ENCODE measurements around the gene CD151.

The CD151 gene

GRCh38 chr11:854601-855329 lies 22.0 kb downstream of the CD151 start:
- H3K4me3 ChIP-seq (ENCODE audit: low read depth, low read length), result no peak overlapping the region
- no peak for TF ChIP-seq CTCF (IDR thresholded peaks at IDR 0.05; ENCODE audit: low read depth, low read length)
- in situ Hi-C loops (cut with HindIII; ENCODE audit: low sequenced_read_pairs), result no loop called here
- DNase-seq (ENCODE audit: low read depth, low spot score), result no peak

GRCh38 chr11:855330-855674 lies 22.6 kb downstream of the CD151 start:
- no peak for DNase-seq (ENCODE audit: low read depth, low spot score)
- in situ Hi-C loops (cut with HindIII; ENCODE audit: low sequenced_read_pairs), result no loop called here
- no peak overlapping the region for H3K4me3 ChIP-seq (ENCODE audit: low read depth, low read length)
- TF ChIP-seq CTCF (IDR thresholded peaks at IDR 0.05; ENCODE audit: low read depth, low read length), result no peak

- no peak overlapping the region for H3K4me3 ChIP-seq (ENCODE audit: low read depth, low read length)
- in situ Hi-C loops (cut with HindIII; ENCODE audit: low sequenced_read_pairs), result no loop called here
- no peak for DNase-seq (ENCODE audit: low read depth, low spot score)
- TF ChIP-seq CTCF (IDR thresholded peaks at IDR 0.05; ENCODE audit: low read depth, low read length), result no peak
Observed at GRCh38 chr11:855796-856195, 23.0 kb downstream of the CD151 start.

GRCh38 chr11:856397-856796 lies 23.6 kb downstream of the CD151 start:
- H3K4me3 ChIP-seq (ENCODE audit: low read depth, low read length), result no peak overlapping the region
- in situ Hi-C loops (cut with HindIII; ENCODE audit: low sequenced_read_pairs), result no loop called here
- no peak for TF ChIP-seq CTCF (IDR thresholded peaks at IDR 0.05; ENCODE audit: low read depth, low read length)
- no peak for DNase-seq (ENCODE audit: low read depth, low spot score)

GRCh38 chr11:858053-858761 lies 25.5 kb downstream of the CD151 start:
- no peak for DNase-seq (ENCODE audit: low read depth, low spot score)
- in situ Hi-C loops (cut with HindIII; ENCODE audit: low sequenced_read_pairs), result no loop called here
- H3K4me3 ChIP-seq (ENCODE audit: low read depth, low read length), result no peak overlapping the region
- TF ChIP-seq CTCF (IDR thresholded peaks at IDR 0.05; ENCODE audit: low read depth, low read length), result no peak

- in situ Hi-C loops (cut with HindIII; ENCODE audit: low sequenced_read_pairs), result no loop called here
- H3K4me3 ChIP-seq (ENCODE audit: low read depth, low read length), result no peak overlapping the region
- DNase-seq (ENCODE audit: low read depth, low spot score), result no peak
- no peak for TF ChIP-seq CTCF (IDR thresholded peaks at IDR 0.05; ENCODE audit: low read depth, low read length)
Observed at GRCh38 chr11:858762-859339, 26.1 kb downstream of the CD151 start.

Measured in astrocyte of the spinal cord (primary cell).